Common myeloid progenitor, CD34-positive (primary cell): ENCODE data around the gene SESN3.

ENCODE experiments used
- CTCF ChIA-PET: fragments of 350-600 bp; sonication (Branson Sonifier 250); formaldehyde crosslinking; loops from one replicate; lab custom pipeline; 2021; ENCODE audit warnings: antibody characterized with exemption; lab: Charles Lee
- POLR2A ChIA-PET: fragments of 350-600 bp; sonication (Branson Sonifier 250); formaldehyde crosslinking; loops from one replicate; lab custom pipeline; 2021; ENCODE audit warnings: antibody characterized with exemption; lab: Charles Lee
- DNase-seq, 3 donors: peaks; one replicate each; pipeline versions ENCODE4 v3.0.0 to v3.0.0-alpha.2; 2013
- H3K27ac ChIP-seq, 2 experiments: 1 replicate in 1 of 2; 2 replicates in 1 of 2; pipeline ENCODE4 v1.7.0; 2013; ENCODE audit warnings: inconsistent platforms in 2 of 2, low read length in 2 of 2, mild to moderate bottlenecking in 2 of 2, low read depth in 1 of 2, moderate library complexity in 1 of 2; ENCODE audit not compliant: severe bottlenecking in 2 of 2, insufficient read depth in 1 of 2, poor library complexity in 1 of 2
- H3K27me3 ChIP-seq, 5 experiments: replicated peaks in 2 of 5; 1 replicate in 3 of 5; 2 replicates in 2 of 5; pipeline versions ENCODE4 v1.6.1 to v1.7.0; 2013; ENCODE audit warnings: low read length in 4 of 5, mild to moderate bottlenecking in 2 of 5, moderate library complexity in 2 of 5, inconsistent platforms in 1 of 5; ENCODE audit not compliant: insufficient read depth in 5 of 5, control insufficient read depth in 4 of 5
- H3K36me3 ChIP-seq, 4 experiments: 1 replicate in 2 of 4; 2 replicates in 2 of 4; pipeline versions ENCODE4 v1.6.1 to v1.7.0; 2013; ENCODE audit warnings: low read length in 3 of 4, control low read depth in 1 of 4, mild to moderate bottlenecking in 1 of 4; ENCODE audit not compliant: control insufficient read depth in 4 of 4, insufficient read depth in 4 of 4
- H3K4me1 ChIP-seq, 4 experiments: 1 replicate in 3 of 4; 2 replicates in 1 of 4; pipeline versions ENCODE4 v1.6.1 to v1.7.1; 2013; ENCODE audit warnings: low read length in 3 of 4, mild to moderate bottlenecking in 3 of 4, control low read depth in 1 of 4, inconsistent platforms in 1 of 4, moderate library complexity in 1 of 4; ENCODE audit not compliant: control insufficient read depth in 4 of 4, insufficient read depth in 4 of 4; ENCODE audit errors: control extremely low read depth in 1 of 4
- H3K4me3 ChIP-seq, 7 experiments: 1 replicate in 4 of 7; 2 replicates in 3 of 7; pipeline versions ENCODE4 v1.5.1 to v1.7.0; 2013; ENCODE audit warnings: mild to moderate bottlenecking in 7 of 7, low read length in 6 of 7, moderate library complexity in 6 of 7, inconsistent platforms in 2 of 7, low read depth in 2 of 7, control low read depth in 1 of 7; ENCODE audit not compliant: insufficient read depth in 4 of 7, control insufficient read depth in 1 of 7; ENCODE audit errors: extremely low read depth in 1 of 7
- H3K9me3 ChIP-seq, 5 experiments: 1 replicate in 4 of 5; 2 replicates in 1 of 5; pipeline versions ENCODE4 v1.6.1 to v1.7.1; 2013; ENCODE audit warnings: low read length in 4 of 5, mild to moderate bottlenecking in 2 of 5, inconsistent platforms in 1 of 5, low read depth in 1 of 5, moderate library complexity in 1 of 5; ENCODE audit not compliant: control insufficient read depth in 4 of 5, insufficient read depth in 2 of 5; ENCODE audit errors: control extremely low read depth in 1 of 5
- WGBS: methylation state at CpG from one replicate; pipeline ENCODE4 v1.1.5; 2013; ENCODE audit not compliant: insufficient coverage; 5-methylcytosine and 5-hydroxymethylcytosine counted together

SESN3 gene

GRCh38 chr11:95231881-95232605 lies 1.0 kb upstream of the SESN3 start:
- Histone ChIP-seq H3K27ac (peak overlapping the region; percentile 77 to 84), H3K36me3 (no peaks in the 10 kb centered on the region), H3K9me3 (no peaks in the 10 kb centered on the region), H3K27me3 (no peaks in the 10 kb centered on the region), H3K4me1 (peaks cover 13 to 44% (median 31%) of the 10 kb centered on the region in 4 experiments), H3K4me3 (peak overlapping the region; percentile 66 to 91 (median 81))
- ChIA-PET CTCF (interaction anchor here (0.8 to 2.0 kb wide), 19 partner anchors 11 to 533 kb away, joined by 3 to 8 read pairs (median 4); no protein-coding TSS in a partner anchor), POLR2A (interaction anchor here (0.6 to 1.3 kb wide), 6 partner anchors 20 to 467 kb away, joined by 3 to 10 read pairs (median 4); no protein-coding TSS in a partner anchor)
- peak; percentile 71 to 88 (median 86) for DNase-seq
- under 1% methylated on average over 31 of the region's 35 CpGs for WGBS

- no peak for DNase-seq
- CTCF ChIA-PET, result interaction anchor here (0.9 to 2.0 kb wide), 7 partner anchors 13 to 450 kb away, joined by 3 to 7 read pairs (median 4); no protein-coding TSS in a partner anchor
- H3K27ac ChIP-seq, result peak overlapping the region; percentile 71 to 92
- POLR2A ChIA-PET, result interaction anchor here (0.9 to 1.3 kb wide), 3 partner anchors 78 to 485 kb away, joined by 3 to 4 read pairs (median 3); no protein-coding TSS in a partner anchor
- no peaks in the 10 kb centered on the region for H3K27me3 ChIP-seq
- no peaks in the 10 kb centered on the region for H3K9me3 ChIP-seq
- H3K4me3 ChIP-seq, result peak overlapping the region; percentile 85 to 100 (median 99)
- H3K4me1 ChIP-seq, result peaks cover 13 to 47% (median 32%) of the 10 kb centered on the region in 4 experiments
- H3K36me3 ChIP-seq, result no peaks in the 10 kb centered on the region
- 0% methylated on average over 30 of the region's 40 CpGs for WGBS
Observed at GRCh38 chr11:95230810-95231126, 234 bp downstream of the SESN3 start.

- ChIA-PET POLR2A (interaction anchor here (0.6 to 1.3 kb wide), 6 partner anchors 77 to 1154 kb away, joined by 3 to 6 read pairs (median 4); no protein-coding TSS in a partner anchor), CTCF (interaction anchor here (0.6 to 2.1 kb wide), 12 partner anchors 13 to 507 kb away, joined by 3 to 10 read pairs (median 4); no protein-coding TSS in a partner anchor)
- no peaks in the 10 kb centered on the region for H3K27me3 ChIP-seq
- H3K4me3 ChIP-seq, result peak overlapping the region; percentile 85 to 100 (median 99)
- DNase-seq, result peak in 2 of 3 donors; percentile 36 to 43
- H3K4me1 ChIP-seq, result peaks cover 13 to 47% (median 32%) of the 10 kb centered on the region in 4 experiments
- H3K27ac ChIP-seq, result peak overlapping the region; percentile 71 to 92
- H3K9me3 ChIP-seq, result peaks cover 0 to 2% (median 0%) of the 10 kb centered on the region in 5 experiments
- WGBS, result 0% methylated on average over 17 of the region's 42 CpGs
- H3K36me3 ChIP-seq, result peaks cover 0 to 3% (median under 1%) of the 10 kb centered on the region in 4 experiments
Observed at GRCh38 chr11:95229993-95230809, 801 bp downstream of the SESN3 start.

- peak overlapping the region; percentile 85 to 100 (median 99) for H3K4me3 ChIP-seq
- POLR2A ChIA-PET, result interaction anchor here (0.6 to 1.1 kb wide), 4 partner anchors 25 to 1155 kb away, joined by 4 to 6 read pairs (median 5); no protein-coding TSS in a partner anchor
- CTCF ChIA-PET, result interaction anchor here (0.6 to 2.1 kb wide), 11 partner anchors 12 to 508 kb away, joined by 3 to 10 read pairs (median 4); no protein-coding TSS in a partner anchor
- no peaks in the 10 kb centered on the region for H3K27me3 ChIP-seq
- H3K4me1 ChIP-seq, result peaks cover 13 to 47% (median 32%) of the 10 kb centered on the region in 4 experiments
- DNase-seq, result peak in 2 of 3 donors; percentile 22 to 34
- peaks cover 0 to 7% (median 3%) of the 10 kb centered on the region in 4 experiments for H3K36me3 ChIP-seq
- peaks cover 0 to 8% (median 2%) of the 10 kb centered on the region in 5 experiments for H3K9me3 ChIP-seq
- WGBS, result no CpG with 5 or more reads among the region's 12 CpGs
- peak overlapping the region; percentile 71 to 92 for H3K27ac ChIP-seq
Observed at GRCh38 chr11:95229199-95229992, 1.6 kb downstream of the SESN3 start.

- ChIA-PET CTCF (interaction anchor here (1.1 to 2.1 kb wide), 3 partner anchors 18 to 477 kb away, joined by 4 to 10 read pairs (median 4); no protein-coding TSS in a partner anchor), POLR2A (no interaction called here)
- Histone ChIP-seq H3K9me3 (peaks cover 0 to 8% (median 2%) of the 10 kb centered on the region in 5 experiments), H3K27me3 (no peaks in the 10 kb centered on the region), H3K4me1 (peaks cover 15 to 45% (median 36%) of the 10 kb centered on the region in 4 experiments), H3K27ac (peak overlapping the region; percentile 71 to 92), H3K36me3 (peaks cover 0 to 10% (median 4%) of the 10 kb centered on the region in 4 experiments), H3K4me3 (peak overlapping the region in 6 of 7 experiments; percentile 90 to 100 (median 99))
- no CpG with 5 or more reads among the region's 2 CpGs for WGBS
- peak in 2 of 3 donors; percentile 29 to 46 for DNase-seq
Observed at GRCh38 chr11:95228081-95228749, 2.8 kb downstream of the SESN3 start.
